NT2/D1 (cell line): ENCODE measurements around the gene TRAK2.

Source experiments
- SUZ12 ChIP-seq: IDR thresholded peaks from 2 replicates; pipeline ENCODE4 v1.6.1; 2011; ENCODE audit not compliant: insufficient read length, insufficient read depth; ENCODE audit errors: extremely low read depth
- YY1 ChIP-seq: IDR thresholded peaks from 2 replicates; pipeline ENCODE4 v1.6.1; 2011; ENCODE audit not compliant: insufficient read length, insufficient read depth

GRCh38 chr2:201350879-201351278 is 100.4 kb downstream of the TRAK2 start:
- TF ChIP-seq SUZ12 (no peak), YY1 (no peak)
